Fibroblast of the conjunctiva (primary cell): Measurements from ENCODE around the gene ZSCAN25.
A peak's percentile ranks its signal among the peaks of the same experiment; 100 is the strongest.
"Not testable (repeated sequence)": the region's sequence is repeated elsewhere in the genome, so short reads cannot be mapped to it uniquely, and the experiment has no call there.

ENCODE experiments used
- DNase-seq: peaks from one replicate; pipeline ENCODE4 v3.0.0-alpha.2; 2010; ENCODE audit warnings: low read depth

ZSCAN25 gene

DNA sequence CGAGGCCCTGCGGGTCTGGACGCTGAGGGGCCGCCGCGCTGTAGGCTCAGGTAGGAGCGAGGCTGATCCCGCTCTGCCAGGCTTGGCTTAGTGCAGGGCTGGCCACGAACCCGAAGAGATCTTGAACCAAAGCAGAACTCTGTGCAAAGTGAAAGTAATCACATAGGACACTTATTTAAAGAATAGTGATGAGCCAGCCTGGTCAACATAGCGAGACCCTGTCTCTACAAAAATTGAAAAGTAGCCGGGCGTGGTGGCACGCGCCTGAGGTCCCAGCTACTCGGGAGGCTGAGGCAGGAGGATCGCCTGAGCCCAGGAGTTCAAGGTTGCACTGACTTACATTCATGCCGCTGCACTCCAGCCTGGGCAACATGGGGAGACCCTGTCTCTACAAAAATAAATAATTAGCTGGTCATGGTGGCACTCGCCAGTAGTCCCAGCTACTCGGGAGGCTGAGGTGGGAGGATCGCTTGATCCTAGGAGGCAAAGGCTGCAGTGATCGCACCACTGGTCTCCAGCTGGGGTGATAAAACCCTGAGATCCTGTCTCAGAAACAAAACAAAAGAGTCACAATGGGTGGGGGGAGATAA lies 541 bp downstream of the ZSCAN25 start:
- DNase-seq, result no peak

DNA sequence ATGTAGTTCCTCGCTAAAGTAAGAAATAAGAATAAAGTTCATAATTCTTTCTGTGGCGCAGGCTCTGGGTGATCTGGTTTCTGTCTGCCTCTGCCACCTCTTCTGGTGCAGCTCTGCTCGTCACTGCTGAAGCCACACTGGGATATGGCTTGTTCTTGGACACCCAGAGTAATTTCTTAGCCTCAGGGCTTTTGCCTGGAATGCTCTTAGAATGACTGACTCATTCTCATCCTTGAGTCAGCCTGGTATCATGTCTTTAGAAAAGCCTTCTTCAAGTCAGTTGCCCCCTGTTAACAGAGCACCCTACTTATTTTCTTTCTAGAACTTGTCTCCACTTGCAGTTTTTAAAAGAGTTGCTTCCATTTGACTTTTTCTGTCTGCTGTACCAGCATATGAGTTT lies 2.0 kb downstream of the ZSCAN25 start:
- DNase-seq, result peak; percentile 10

DNA sequence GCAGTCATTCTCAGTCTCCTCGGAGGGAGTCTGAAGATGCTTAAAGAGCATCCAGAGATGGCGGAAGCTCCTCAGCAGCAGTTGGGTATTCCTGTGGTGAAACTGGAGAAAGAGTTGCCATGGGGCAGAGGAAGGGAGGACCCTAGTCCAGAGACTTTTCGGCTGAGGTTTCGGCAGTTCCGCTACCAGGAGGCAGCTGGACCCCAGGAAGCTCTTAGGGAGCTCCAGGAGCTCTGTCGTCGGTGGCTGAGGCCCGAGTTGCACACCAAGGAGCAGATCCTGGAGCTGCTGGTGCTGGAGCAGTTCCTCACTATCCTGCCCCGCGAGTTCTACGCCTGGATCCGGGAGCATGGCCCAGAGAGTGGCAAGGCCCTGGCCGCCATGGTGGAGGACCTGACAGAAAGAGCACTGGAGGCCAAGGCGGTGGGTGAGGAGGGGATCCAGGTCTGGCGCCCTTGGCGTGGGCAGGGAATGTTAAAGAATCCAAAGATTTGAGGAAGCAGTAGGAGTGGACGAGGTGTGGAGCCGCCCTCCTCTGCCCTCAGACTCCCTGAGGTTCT lies 2.9 kb downstream of the ZSCAN25 start:
- DNase-seq, result no peak

DNA sequence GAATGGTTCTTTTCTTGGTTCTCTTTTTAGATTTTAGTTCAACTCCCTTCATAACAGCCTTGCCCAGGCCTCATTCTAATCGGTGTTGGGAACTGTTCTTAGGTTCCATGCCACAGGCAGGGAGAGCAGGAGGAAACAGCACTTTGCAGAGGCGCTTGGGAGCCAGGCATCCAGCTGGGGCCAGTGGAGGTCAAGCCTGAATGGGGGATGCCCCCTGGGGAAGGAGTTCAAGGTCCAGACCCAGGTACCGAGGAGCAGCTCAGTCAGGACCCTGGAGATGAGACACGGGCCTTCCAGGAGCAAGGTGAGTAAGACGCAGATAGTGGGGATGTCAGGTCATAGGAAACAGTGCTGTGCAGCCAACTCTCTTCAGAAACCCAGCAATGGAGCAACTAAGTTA lies 4.5 kb downstream of the ZSCAN25 start:
- DNase-seq, result no peak

DNA sequence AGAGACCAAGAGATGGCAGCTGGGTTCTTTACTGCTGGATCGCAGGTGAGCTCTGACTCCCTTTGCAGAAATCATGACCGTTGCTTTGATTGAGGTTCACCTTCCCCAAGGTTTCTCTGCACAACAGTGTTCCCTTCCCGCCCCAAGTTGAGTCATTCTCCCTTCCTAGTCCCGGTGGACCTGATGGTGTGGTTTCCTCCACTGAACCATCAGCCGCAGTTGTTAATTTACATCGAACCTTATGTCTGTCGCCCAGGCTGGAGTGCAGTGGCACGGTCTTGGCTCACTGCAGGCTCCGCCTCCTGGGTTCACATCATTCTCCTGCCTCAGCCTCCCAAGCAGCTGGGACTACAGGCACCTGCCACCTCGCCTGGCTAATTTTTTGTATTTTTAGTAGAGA lies 5.8 kb downstream of the ZSCAN25 start:
- no peak for DNase-seq

DNA sequence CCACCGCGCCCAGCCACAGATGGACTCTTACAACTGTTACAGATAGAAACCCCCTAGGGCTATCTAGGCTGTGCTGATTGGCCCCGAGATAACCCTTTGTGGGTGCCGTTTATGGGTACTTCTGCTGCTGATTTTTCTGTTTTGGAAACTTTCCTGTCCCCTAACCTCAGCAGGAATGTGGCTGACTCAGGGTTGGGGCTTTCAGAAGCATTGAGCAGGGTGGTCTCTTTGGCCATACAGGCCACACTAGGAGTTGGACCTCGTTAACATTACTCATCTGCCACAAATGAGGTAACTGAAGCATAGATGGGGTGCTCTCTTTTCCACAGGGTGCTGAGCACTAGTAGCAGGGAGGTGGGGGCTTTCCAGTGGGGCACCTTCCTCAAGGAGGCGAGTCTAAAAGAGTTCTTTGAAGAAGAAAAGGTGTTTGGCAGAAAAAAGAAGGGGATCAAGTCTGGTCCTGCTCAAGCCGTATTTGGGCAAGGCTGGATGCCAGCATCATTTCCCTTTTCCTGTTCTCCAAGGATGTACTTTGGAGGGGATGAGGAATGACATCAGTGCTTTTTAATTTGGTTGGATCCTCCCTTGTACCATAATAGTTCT lies 6.4 kb downstream of the ZSCAN25 start:
- no peak for DNase-seq

DNA sequence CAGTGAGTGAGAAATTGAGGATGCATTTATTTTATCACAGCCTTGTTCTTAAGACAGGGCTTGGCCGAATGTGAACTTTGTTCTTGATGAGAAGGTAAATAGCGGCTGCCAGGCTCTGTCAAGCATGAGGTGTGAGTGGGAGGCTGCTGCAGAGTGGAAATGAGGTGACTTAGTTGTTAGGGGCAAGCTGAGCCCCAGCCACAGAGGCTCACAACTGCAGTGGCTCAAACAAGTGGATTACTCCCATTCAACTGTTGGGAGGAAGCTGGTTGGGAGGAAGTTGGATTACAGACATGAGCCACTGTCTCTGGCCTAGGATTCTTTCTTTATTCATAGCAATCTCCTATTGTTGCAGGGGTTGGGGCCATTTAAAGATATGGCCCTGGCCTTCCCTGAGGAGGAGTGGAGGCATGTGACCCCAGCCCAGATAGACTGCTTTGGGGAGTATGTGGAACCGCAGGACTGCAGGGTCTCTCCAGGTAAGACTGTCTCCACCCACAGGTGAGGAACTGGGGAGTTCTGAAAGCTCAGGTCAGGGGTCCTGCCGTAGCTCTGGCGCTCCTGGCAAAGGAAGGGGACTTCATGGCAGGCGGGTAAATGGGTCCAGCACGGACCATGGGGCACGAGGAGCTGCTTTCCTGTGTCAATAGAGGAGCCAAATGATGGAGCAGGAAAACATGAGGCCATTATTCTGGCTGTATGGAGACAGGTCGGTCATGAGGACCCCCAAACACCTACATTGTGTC lies 7.1 kb downstream of the ZSCAN25 start:
- DNase-seq, result no peak

DNA sequence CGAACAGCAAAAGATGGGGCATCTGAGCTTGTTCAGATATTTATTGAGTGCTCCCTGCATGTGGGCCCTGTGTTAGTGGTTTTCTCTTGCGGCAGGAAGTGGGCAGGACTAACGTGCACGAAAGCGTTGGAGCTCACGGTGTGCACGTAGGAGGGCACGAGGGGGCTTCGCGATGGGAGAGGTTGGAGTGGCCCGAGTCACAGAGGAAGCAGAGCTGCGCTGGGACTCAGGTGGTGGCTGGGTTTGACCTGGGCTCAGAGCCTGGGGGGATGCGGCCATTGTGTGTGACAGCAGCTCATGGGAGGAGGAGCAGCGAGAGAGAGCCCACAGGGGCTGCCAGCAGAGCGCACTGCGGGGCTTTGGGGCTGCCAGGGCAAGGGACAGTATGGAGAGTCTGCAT lies 7.7 kb downstream of the ZSCAN25 start:
- no peak for DNase-seq

DNA sequence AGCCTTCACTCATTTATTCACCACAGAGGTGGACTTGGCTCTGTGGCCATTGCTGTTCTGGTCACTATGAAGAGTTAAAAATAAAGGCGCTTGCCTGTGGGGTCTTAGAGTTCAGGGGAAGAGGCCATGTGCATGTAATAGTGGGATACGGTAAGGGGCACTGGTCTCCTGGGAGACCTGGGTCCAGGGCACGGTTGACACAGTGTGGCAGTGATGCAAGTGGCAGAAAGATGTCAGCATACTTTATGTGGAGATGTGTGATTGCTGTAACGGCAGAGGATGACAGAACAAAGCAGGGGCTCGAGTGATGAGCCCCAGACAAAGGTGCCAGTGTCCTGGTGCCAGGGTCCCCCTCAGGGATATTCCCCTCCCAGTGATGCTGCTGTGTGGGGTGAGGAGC lies 8.6 kb downstream of the ZSCAN25 start:
- no peak for DNase-seq

DNA sequence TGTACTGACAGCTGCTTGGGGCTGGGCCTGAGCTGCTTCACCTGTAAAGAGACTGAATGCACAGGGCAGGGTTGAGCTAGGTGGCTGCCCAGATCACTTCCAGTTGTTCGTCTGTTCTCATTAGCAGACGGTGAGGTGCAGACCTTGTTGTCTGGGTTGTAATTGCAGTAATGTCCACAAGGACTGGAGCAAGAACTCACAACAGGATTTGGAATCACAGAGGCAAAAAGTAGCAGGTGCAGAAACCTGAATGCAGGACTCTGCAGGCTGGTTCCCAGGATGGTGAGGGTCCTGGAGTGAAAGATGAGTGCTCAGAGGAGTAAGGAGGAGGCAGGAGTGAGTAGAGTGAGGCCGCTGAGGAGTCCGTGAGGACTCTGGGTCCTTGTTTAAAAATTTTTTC lies 9.2 kb downstream of the ZSCAN25 start:
- no peak for DNase-seq

DNA sequence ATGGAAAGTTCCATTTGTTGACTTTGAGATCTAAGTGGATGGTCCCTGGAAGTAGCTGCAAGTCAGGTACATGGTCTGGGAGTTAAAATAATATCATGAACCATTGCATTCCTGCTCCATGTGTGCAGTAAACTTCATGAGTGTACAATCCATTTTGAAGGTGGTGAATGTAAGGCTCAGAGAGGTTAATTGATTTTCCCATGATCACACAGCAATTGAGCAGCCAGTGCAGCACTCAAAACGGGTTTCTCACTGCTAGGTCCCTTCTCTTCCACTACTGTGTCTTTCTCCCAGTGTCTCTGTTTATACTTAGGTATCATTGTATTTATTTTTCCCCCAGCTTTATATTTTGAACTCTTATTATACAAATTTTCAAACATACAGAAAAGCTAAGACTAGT lies 9.9 kb downstream of the ZSCAN25 start:
- no peak for DNase-seq

DNA sequence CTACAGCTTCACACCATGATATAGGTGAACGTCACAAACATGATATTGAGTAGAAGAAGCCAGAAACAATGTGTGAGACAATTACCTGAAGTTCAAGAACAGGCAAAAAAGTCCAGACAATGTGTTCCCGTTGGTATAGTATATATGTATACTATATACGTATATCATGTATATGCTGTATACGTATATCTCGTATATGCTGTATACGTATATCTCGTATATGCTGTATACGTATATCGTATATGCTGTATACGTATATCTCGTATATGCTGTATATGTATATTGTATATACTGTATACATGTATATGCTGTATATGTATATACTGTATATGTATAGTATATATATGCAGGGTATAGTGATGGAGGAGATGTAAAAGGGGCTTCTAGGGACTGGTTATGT lies 10.8 kb downstream of the ZSCAN25 start:
- DNase-seq, result no peak

DNA sequence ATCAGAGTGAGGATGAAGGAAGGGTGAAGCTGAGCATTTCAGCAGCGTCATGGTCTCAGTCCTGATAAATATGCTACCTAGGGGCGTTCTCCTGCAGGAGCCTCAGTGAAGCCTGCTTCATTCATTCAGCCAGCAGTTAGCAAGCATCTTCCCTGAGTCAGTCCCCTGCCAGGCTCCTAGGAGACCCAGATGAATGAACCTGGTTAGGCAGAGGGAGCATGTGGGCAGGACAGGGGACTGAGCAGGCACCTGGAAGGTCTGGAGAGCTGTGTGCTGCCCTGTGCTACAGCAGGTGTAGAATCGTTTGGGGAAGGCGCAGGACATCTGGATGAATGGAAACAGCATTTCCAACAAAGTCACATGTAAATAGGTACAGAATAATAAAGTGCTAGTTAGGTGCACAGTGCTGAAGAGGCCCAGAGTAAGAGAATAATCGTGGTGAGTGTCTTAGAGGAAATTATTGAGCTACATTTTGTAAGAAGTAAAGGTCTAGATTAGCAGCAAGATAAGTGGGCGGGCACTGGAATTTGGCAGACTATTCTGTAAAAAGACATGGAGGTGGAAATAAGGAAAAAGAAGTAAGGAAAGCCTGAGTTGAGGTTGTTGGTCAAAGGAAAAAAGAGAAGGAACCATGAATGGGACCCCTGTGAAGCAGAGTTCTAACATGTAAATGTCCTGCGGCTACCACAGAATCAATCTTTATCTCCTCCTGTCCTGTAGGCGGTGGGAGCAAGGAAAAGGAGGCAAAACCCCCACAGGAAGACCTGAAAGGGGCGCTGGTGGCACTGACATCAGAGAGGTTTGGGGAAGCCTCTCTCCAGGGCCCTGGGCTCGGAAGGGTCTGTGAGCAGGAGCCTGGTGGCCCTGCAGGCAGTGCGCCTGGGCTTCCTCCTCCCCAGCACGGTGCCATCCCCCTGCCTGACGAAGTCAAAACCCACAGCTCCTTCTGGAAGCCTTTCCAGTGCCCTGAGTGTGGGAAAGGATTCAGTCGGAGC lies 12.0 kb downstream of the ZSCAN25 start:
- no peak for DNase-seq

DNA sequence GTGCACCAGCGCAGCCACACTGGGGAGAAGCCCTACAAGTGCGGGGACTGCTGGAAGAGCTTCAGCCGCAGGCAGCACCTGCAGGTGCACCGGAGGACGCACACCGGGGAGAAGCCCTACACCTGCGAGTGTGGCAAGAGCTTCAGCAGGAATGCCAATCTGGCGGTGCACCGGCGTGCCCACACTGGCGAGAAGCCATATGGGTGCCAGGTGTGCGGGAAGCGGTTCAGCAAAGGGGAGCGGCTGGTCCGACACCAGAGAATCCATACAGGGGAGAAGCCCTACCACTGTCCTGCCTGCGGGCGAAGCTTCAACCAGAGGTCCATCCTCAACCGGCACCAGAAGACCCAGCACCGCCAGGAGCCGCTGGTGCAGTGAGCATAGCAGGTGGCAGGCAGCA lies 12.9 kb downstream of the ZSCAN25 start:
- no peak for DNase-seq

DNA sequence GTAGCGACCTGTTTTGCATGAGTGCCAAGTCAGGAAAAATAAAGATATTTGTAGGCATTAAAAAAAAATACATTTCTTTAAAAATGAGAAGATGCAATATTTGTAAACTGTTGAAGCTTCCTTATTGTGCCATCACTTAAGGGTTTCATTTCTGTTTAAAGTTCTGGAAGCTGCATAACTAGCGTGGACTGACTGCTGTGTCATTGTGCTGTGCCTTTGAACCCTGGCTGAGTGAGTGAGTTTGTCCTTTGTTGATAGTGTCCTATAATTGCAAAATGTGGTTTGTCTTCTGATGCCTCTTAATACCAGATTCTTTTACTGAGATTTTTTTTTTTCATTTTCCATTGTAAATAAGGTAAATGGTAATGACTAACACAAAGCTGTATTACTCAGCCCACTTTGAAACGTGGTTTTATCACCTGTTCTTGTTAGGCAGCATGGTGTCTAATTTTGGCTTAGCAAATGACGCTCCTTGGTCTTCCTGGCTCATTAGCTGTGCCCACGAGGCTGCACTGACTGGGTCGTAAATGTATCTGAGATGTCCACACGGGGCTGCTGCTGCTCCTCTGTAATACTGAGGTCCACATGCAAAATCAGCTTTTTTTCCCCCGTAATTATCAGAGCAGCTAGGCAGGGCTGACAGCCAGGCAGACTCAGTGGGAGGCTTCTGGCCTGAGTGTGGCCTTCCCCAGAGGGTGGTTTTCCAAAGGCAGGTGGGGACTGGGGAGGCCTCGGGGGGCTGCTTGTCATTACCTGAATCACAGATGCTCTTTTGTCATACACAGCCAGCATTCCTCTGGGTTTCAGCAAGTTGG lies 14.8 kb downstream of the ZSCAN25 start:
- no peak for DNase-seq

DNA sequence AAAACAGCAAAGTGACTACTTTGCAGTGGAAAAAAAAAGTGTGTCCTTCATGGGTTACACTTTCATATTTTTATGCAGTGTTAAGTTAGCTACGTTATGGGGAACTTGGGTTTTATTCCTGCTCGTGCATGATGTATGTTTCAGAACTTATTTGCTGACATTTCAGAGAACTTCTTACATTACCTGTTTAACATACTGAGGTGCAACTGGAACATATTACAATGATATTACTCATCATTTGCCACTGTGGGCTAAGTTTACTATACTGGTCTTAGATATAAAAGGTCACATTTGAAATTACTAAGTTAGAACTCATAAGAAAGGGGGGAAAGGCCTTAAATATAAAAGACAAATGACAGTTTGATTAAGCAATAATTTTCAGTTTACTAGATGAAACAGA lies 20.7 kb downstream of the ZSCAN25 start:
- not testable (repeated sequence) for DNase-seq

DNA sequence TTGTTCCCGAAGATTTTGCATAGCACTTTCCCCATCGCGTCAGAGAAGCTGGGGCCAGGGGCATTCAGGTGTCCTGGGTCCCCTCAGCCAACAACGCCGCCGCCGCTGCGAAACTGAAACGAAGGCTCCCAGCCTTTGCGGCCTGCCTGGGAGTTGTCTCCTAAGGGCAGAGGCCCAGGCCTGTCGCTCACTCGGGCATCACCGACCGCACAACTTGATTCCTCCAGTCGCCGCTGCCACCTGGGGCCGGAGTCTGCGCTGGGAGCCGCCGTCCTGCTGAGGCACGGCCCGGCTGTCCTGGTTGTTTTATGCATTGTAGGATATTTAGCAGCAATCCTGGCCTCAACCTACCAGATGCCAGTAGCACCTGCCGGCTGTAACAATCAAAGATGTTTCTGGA lies 22.0 kb downstream of the ZSCAN25 start:
- DNase-seq, result no peak

DNA sequence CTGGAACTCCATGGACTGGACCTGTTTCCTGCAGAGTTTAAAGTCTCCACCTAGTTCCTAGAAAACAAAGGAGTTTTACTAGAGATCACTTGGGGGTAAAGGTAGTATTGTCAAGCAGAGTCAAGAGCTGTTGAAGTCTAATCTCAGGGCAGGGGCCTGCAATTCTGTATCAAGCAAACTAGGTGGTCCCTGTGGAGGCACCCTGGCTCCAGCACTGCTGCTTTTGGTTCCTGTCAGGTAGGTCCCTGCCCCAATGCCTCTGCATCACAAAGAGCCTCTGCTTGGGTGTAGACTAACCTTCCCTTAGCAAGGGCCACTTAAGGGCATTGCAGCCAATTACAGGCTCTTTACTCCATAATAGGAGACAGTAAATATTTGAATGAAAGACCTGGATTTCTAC lies 22.5 kb downstream of the ZSCAN25 start:
- DNase-seq, result no peak

DNA sequence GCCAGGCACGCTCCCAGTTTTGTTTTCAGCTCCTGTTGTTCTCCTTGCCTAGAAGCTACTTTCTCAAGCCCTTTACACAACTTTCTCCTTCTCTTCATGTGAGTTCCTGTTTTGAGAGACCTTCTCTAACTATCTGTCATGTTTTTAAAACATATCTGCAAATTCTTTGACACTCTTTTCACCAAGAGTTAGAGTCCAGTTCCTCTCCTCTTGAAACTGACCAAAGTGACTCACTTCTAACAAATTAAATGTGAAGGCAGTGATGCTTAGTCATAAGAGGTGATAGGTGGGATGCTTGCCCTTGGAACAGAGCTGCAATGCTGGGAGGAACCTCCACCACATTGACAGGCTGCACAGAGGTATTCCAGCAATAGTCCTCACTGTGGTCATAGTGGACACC lies 25.3 kb downstream of the ZSCAN25 start:
- no peak for DNase-seq

DNA sequence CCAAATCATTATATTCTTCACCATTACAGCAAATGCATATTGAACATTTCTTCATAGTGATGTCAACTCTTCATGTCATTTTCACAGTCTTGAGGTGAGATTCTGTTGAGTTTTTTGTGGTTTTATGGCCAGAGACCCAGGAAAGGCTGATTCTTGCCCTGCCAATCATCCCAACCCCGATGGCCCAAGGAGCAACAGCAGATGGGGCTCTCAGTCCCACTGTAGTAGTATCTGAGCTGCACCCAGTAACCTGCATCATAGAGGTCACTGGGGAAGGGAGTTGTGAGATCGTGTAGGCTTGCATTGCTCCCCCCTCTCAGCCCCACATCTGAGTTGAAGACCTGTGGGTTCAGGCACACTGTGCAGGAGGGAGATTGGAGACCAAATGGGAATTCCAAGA lies 26.7 kb downstream of the ZSCAN25 start:
- DNase-seq, result no peak

DNA sequence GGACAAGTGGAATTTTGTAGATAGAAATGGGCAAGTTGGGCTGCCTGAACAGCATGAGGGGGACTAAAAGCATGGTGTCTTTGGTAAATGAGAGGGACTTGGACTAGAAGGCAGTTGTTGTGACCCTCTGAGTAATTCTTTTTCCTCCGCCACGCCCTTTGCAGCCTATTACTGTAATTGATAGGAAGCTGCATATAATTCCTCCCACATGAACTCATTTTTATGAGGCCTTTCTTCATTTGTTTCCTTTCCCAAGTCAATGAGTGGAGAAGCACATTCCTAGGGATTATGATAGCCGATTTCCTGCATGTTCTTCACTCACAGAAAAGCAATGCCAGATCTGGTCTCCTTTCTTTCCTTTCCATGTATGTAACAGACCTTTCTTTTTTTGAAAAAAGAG lies 27.7 kb downstream of the ZSCAN25 start:
- DNase-seq, result no peak
